Hepatocyte (in vitro differentiated cells): Measurements from ENCODE around the gene HMGB4. TPM values are rescaled to one million over a fixed set of nuclear protein-coding genes. Genes with fewer than 3 reads are reported as not detected.

Source experiments
- DNase-seq: peaks from one replicate; pipeline ENCODE4 v3.0.0-alpha.2; 2016; ENCODE audit warnings: low spot score
- H2AFZ ChIP-seq: fragments of 200-600 bp; sonication (generic); 2 replicates; pipeline ENCODE4 v1.6.0; 2016; ENCODE audit warnings: antibody characterized with exemption, mild to moderate bottlenecking
- H3K27ac ChIP-seq: fragments of 200-600 bp; sonication (generic); 2 replicates; pipeline ENCODE4 v1.5.1; 2016; ENCODE audit warnings: mild to moderate bottlenecking
- H3K27me3 ChIP-seq: fragments of 200-600 bp; sonication (generic); 2 replicates; pipeline ENCODE4 v1.6.1; 2016
- H3K36me3 ChIP-seq: fragments of 200-600 bp; sonication (generic); replicated peaks from 2 replicates; pipeline ENCODE4 v1.5.1; 2016; ENCODE audit warnings: low read depth; ENCODE audit not compliant: insufficient read depth
- H3K4me1 ChIP-seq: fragments of 200-600 bp; sonication (generic); 2 replicates; pipeline ENCODE4 v1.5.1; 2016; ENCODE audit warnings: mild to moderate bottlenecking, moderate library complexity; ENCODE audit not compliant: insufficient read depth
- H3K4me2 ChIP-seq: fragments of 200-600 bp; sonication (generic); 2 replicates; pipeline ENCODE4 v1.6.0; 2016
- H3K4me3 ChIP-seq: fragments of 200-600 bp; sonication (generic); 2 replicates; pipeline ENCODE4 v1.5.1; 2016; ENCODE audit warnings: mild to moderate bottlenecking
- H3K79me2 ChIP-seq: fragments of 200-600 bp; sonication (generic); 2 replicates; pipeline ENCODE4 v1.6.0; 2017; ENCODE audit warnings: mild to moderate bottlenecking
- H3K9me2 ChIP-seq: fragments of 200-600 bp; sonication (generic); replicated peaks from 2 replicates; pipeline ENCODE4 v1.6.0; 2017; ENCODE audit warnings: mild to moderate bottlenecking; ENCODE audit not compliant: insufficient read depth
- H3K9me3 ChIP-seq: fragments of 200-600 bp; sonication (generic); 2 replicates; pipeline ENCODE4 v1.5.1; 2016; ENCODE audit warnings: low read depth, mild to moderate bottlenecking
- H4K20me1 ChIP-seq: fragments of 200-600 bp; sonication (generic); 2 replicates; pipeline ENCODE4 v1.6.0; 2016; ENCODE audit warnings: mild to moderate bottlenecking; ENCODE audit not compliant: insufficient read depth, poor library complexity, severe bottlenecking
- CTCF ChIP-seq: fragments of 200-600 bp; sonication (generic); IDR thresholded peaks from 2 replicates; pipeline ENCODE4 v1.5.1; 2016; ENCODE audit warnings: antibody characterized with exemption, mild to moderate bottlenecking; ENCODE audit not compliant: poor library complexity
- EZH2 ChIP-seq: fragments of 200-600 bp; sonication (generic); IDR thresholded peaks from 2 replicates; pipeline ENCODE4 v1.6.1; 2016; ENCODE audit warnings: antibody characterized with exemption, mild to moderate bottlenecking, borderline replicate concordance
- EZH2phosphoT487 ChIP-seq: fragments of 200-600 bp; sonication (generic); IDR thresholded peaks from one replicate; pipeline ENCODE4 v1.6.1; 2018; ENCODE audit warnings: antibody characterized with exemption, mild to moderate bottlenecking, low read depth, moderate library complexity; ENCODE audit not compliant: unreplicated experiment, severe bottlenecking
- WGBS: methylation state at CpG from one replicate; pipeline ENCODE4 v1.1.6; 2016; ENCODE audit warnings: low lambda C conversion rate; ENCODE audit errors: missing lambda C conversion rate; 5-methylcytosine and 5-hydroxymethylcytosine counted together
- polyA plus RNA-seq: library from polyadenylated mRNA; unstranded; fragments of >200 nt; fragmentation: Nextera tagmentation; extraction: Ambion mirVana; gene quantifications from 2 replicates; pipeline ENCODE4 v1.2.1, GENCODE V29; 2016
- total RNA-seq: library from RNA; depleted of rRNA; stranded (reverse); fragments of >200 nt; gene quantifications from 2 replicates; pipeline ENCODE4 v1.2.3, GENCODE V29; 2014

Gene HMGB4
- total and polyA plus RNA-seq, 2 experiments from 2014 or later, result not detected

- peaks cover 6% of the 10 kb centered on the region for H3K4me1 ChIP-seq
- H3K4me2 ChIP-seq, result no peak overlapping the region
- no peaks in the 10 kb centered on the region for H3K79me2 ChIP-seq
- H3K9me2 ChIP-seq, result no peaks in the 10 kb centered on the region
- H3K9me3 ChIP-seq, result no peaks in the 10 kb centered on the region
- no peaks in the 10 kb centered on the region for H3K27me3 ChIP-seq
- no peak for TF ChIP-seq CTCF
- no peak for TF ChIP-seq EZH2phosphoT487
- no peak for TF ChIP-seq EZH2
- no peak overlapping the region for H2AFZ ChIP-seq
- no peak overlapping the region for H3K27ac ChIP-seq
- no peak for DNase-seq
- H4K20me1 ChIP-seq, result no peaks in the 10 kb centered on the region
- H3K36me3 ChIP-seq, result no peaks in the 10 kb centered on the region
- WGBS, result 94% methylated on average over 3 of the region's 3 CpGs
- H3K4me3 ChIP-seq, result no peak overlapping the region
Measured at GRCh38 chr1:33818071-33818470, 45.8 kb upstream of the HMGB4 start.

GRCh38 chr1:33819290-33819912 lies 44.5 kb upstream of the HMGB4 start:
- TF ChIP-seq EZH2phosphoT487 (no peak), EZH2 (no peak), CTCF (no peak)
- H3K27me3 ChIP-seq, result no peaks in the 10 kb centered on the region
- H2AFZ ChIP-seq, result no peak overlapping the region
- no peaks in the 10 kb centered on the region for H3K9me3 ChIP-seq
- H3K79me2 ChIP-seq, result no peaks in the 10 kb centered on the region
- no peak overlapping the region for H3K27ac ChIP-seq
- no peaks in the 10 kb centered on the region for H3K9me2 ChIP-seq
- H3K4me2 ChIP-seq, result no peak overlapping the region
- peaks cover 5% of the 10 kb centered on the region for H3K4me1 ChIP-seq
- no peak overlapping the region for H3K4me3 ChIP-seq
- H3K36me3 ChIP-seq, result no peaks in the 10 kb centered on the region
- no peaks in the 10 kb centered on the region for H4K20me1 ChIP-seq
- 69% methylated on average over 10 of the region's 10 CpGs for WGBS
- no peak for DNase-seq

GRCh38 chr1:33819913-33820311 lies 44.0 kb upstream of the HMGB4 start:
- Histone ChIP-seq H4K20me1 (no peaks in the 10 kb centered on the region), H3K79me2 (no peaks in the 10 kb centered on the region), H3K4me1 (no peaks in the 10 kb centered on the region), H3K9me2 (no peaks in the 10 kb centered on the region), H3K27ac (no peak overlapping the region), H3K36me3 (no peaks in the 10 kb centered on the region), H2AFZ (no peak overlapping the region), H3K9me3 (no peaks in the 10 kb centered on the region), H3K27me3 (no peaks in the 10 kb centered on the region), H3K4me3 (no peak overlapping the region), H3K4me2 (no peak overlapping the region)
- TF ChIP-seq EZH2phosphoT487 (no peak), CTCF (no peak), EZH2 (no peak)
- 53% methylated on average over 7 of the region's 7 CpGs for WGBS
- no peak for DNase-seq
